Caco-2 (cell line): ENCODE data around the gene CAPN2. TPM values are rescaled to one million over a fixed set of nuclear protein-coding genes. Genes with fewer than 3 reads are reported as not detected.

Experiments used
- BruUV-seq: library from RNA; stranded (reverse); fragments of 400-500 nt; replicated peaks from 2 replicates; lab custom pipeline; 2021; lab: Mats Ljungman, UMichigan
- CTCF ChIA-PET: fragments of 300-600 bp; sonication (Branson Sonifier 250); formaldehyde crosslinking; loops from one replicate; lab custom pipeline; 2022; ENCODE audit warnings: antibody characterized with exemption; lab: Charles Lee
- POLR2A ChIA-PET: fragments of 300-600 bp; sonication (Branson Sonifier 250); formaldehyde crosslinking; loops from one replicate; lab custom pipeline; 2022; ENCODE audit warnings: antibody characterized with exemption; lab: Charles Lee
- DNase-seq, 2 experiments: peaks; one replicate each; pipeline versions ENCODE4 v3.0.0 to v3.0.0-alpha.2; 2020 to 2022
- H3K27me3 ChIP-seq: replicated peaks from 2 replicates; pipeline ENCODE4 v1.6.0; 2011; ENCODE audit warnings: low read length; ENCODE audit not compliant: control insufficient read depth, insufficient read depth
- H3K36me3 ChIP-seq: 2 replicates; pipeline ENCODE4 v1.5.1; 2011; ENCODE audit warnings: low read length; ENCODE audit not compliant: control insufficient read depth, insufficient read depth
- H3K4me1 ChIP-seq: fragments of 250-450 bp; sonication (Bioruptor Pico); 2 replicates; pipeline ENCODE4 v1.5.1; 2020; ENCODE audit warnings: mild to moderate bottlenecking
- H3K4me3 ChIP-seq: 2 replicates; pipeline ENCODE4 v1.5.1; 2011; ENCODE audit warnings: low read depth, mild to moderate bottlenecking, control low read depth, low read length
- H3K9me3 ChIP-seq: fragments of 250-450 bp; sonication (Bioruptor Pico); 2 replicates; pipeline ENCODE4 v1.5.1; 2020; ENCODE audit warnings: mild to moderate bottlenecking, moderate library complexity
- H3K27ac Mint-ChIP-seq: one replicate; pipeline ENCODE4 v1.8.0; 2022; ENCODE audit warnings: mixed read lengths; ENCODE audit not compliant: unreplicated experiment
- H3K27me3 Mint-ChIP-seq: one replicate; pipeline ENCODE4 v1.8.0; 2022; ENCODE audit warnings: mixed read lengths; ENCODE audit not compliant: insufficient read depth, unreplicated experiment
- H3K36me3 Mint-ChIP-seq: one replicate; pipeline ENCODE4 v1.8.0; 2022; ENCODE audit warnings: mild to moderate bottlenecking, mixed read lengths; ENCODE audit not compliant: insufficient read depth, unreplicated experiment
- H3K4me1 Mint-ChIP-seq: one replicate; pipeline ENCODE4 v1.8.0; 2022; ENCODE audit warnings: low read depth, mixed read lengths; ENCODE audit not compliant: unreplicated experiment
- H3K4me3 Mint-ChIP-seq: one replicate; pipeline ENCODE4 v1.8.0; 2022; ENCODE audit warnings: mild to moderate bottlenecking, moderate library complexity, mixed read lengths; ENCODE audit not compliant: unreplicated experiment
- H3K9me3 Mint-ChIP-seq: one replicate; pipeline ENCODE4 v1.8.0; 2022; ENCODE audit warnings: mixed read lengths; ENCODE audit not compliant: unreplicated experiment
- intact Hi-C: fragments of 100-400 bp; cut with micrococcal nuclease; formaldehyde crosslinking; loops from one replicate; pipeline ENCODE4 v1.10.0; 2022; ENCODE audit not compliant: unreplicated experiment
- total RNA-seq: library from RNA; stranded (reverse); gene quantifications from 2 replicates; pipeline ENCODE4 v1.2.3, GENCODE V29; 2022
- TF ChIP-seq, protein P1 (sequence below), 2 experiments: fragments of 200-600 bp in 1 of 2; IDR thresholded peaks; 1 replicate in 1 of 2; 2 replicates in 1 of 2; pipeline versions ENCODE4 v1.5.1 to v1.8.0; 2011 to 2022; ENCODE audit warnings: antibody characterized with exemption in 1 of 2, control low read depth in 1 of 2, inconsistent platforms in 1 of 2, low read depth in 1 of 2, low read length in 1 of 2, mild to moderate bottlenecking in 1 of 2, moderate library complexity in 1 of 2; ENCODE audit not compliant: insufficient read depth in 1 of 2, severe bottlenecking in 1 of 2, unreplicated experiment in 1 of 2

CAPN2 gene
- total RNA-seq, 1 experiment from 2014 or later, result 157 TPM

DNA sequence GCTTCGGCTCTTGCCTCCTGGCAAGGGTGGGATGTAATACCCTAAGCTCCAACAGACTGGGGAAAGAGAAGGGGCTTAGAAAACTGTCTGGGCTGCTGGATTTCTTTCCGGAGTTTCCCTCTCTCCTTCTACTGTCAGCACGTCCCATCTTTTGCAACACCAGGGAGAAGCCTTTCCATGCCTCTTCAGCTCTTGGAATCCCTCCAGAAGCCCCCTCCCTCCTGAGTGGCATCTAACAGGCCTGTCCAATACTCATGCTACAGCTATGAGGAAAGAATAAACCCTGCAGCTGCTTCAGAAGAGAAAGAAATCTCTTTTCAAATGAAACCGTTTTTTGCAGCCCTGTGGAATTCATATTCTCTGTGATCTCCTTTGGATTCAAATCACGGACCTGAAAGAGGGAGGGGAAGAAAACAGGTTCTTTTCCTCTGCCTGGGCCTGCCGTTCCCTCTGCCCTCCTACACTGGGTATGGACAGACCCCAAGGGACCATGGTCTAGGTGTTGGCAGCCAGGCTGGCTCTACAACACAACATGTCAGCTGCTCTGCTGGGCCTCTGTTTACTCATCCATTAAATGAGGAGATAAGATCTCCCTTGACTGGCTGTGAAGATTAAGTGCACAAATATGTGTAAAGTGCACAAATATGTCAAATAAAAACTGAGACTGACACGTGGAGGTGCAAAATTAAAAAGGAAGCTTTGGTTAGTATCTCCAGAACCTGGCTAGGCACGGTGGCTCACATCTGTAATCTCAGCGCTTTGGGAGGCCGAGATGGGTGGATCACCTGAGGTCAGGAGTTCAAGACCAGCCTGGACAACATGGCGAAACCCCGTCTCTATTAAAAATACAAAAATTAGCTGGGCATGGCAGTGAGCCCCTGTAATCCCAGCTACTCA, 6.0 kb upstream of the CAPN2 start:
- CTCF ChIA-PET, result no interaction called here
- peak overlapping the region; percentile 32 for H3K4me3 Mint-ChIP-seq
- peaks cover 60% of the 10 kb centered on the region for H3K4me1 Mint-ChIP-seq
- Histone ChIP-seq H3K27me3 (no peaks in the 10 kb centered on the region), H3K36me3 (no peaks in the 10 kb centered on the region), H3K4me1 (peaks cover 65% of the 10 kb centered on the region), H3K4me3 (no peak overlapping the region), H3K9me3 (no peaks in the 10 kb centered on the region)
- no peaks in the 10 kb centered on the region for H3K9me3 Mint-ChIP-seq
- no TSS peak for BruUV-seq
- TF ChIP-seq, protein P1, sequence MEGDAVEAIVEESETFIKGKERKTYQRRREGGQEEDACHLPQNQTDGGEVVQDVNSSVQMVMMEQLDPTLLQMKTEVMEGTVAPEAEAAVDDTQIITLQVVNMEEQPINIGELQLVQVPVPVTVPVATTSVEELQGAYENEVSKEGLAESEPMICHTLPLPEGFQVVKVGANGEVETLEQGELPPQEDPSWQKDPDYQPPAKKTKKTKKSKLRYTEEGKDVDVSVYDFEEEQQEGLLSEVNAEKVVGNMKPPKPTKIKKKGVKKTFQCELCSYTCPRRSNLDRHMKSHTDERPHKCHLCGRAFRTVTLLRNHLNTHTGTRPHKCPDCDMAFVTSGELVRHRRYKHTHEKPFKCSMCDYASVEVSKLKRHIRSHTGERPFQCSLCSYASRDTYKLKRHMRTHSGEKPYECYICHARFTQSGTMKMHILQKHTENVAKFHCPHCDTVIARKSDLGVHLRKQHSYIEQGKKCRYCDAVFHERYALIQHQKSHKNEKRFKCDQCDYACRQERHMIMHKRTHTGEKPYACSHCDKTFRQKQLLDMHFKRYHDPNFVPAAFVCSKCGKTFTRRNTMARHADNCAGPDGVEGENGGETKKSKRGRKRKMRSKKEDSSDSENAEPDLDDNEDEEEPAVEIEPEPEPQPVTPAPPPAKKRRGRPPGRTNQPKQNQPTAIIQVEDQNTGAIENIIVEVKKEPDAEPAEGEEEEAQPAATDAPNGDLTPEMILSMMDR (IDR thresholded peaks at IDR 0.05; ENCODE audit: insufficient read depth in 1 of 2, low read depth in 1 of 2, low read length in 1 of 2, severe bottlenecking in 1 of 2, unreplicated experiment in 1 of 2), result no peak
- POLR2A ChIA-PET, result interaction anchor here (1.6 kb wide), 1 partner anchor 12 kb away, joined by 4 read pairs; no protein-coding TSS in a partner anchor
- no peaks in the 10 kb centered on the region for H3K27me3 Mint-ChIP-seq
- H3K27ac Mint-ChIP-seq, result no peak overlapping the region
- no peak for DNase-seq
- H3K36me3 Mint-ChIP-seq, result peaks cover 6% of the 10 kb centered on the region
- intact Hi-C loops, result no loop called here

DNA sequence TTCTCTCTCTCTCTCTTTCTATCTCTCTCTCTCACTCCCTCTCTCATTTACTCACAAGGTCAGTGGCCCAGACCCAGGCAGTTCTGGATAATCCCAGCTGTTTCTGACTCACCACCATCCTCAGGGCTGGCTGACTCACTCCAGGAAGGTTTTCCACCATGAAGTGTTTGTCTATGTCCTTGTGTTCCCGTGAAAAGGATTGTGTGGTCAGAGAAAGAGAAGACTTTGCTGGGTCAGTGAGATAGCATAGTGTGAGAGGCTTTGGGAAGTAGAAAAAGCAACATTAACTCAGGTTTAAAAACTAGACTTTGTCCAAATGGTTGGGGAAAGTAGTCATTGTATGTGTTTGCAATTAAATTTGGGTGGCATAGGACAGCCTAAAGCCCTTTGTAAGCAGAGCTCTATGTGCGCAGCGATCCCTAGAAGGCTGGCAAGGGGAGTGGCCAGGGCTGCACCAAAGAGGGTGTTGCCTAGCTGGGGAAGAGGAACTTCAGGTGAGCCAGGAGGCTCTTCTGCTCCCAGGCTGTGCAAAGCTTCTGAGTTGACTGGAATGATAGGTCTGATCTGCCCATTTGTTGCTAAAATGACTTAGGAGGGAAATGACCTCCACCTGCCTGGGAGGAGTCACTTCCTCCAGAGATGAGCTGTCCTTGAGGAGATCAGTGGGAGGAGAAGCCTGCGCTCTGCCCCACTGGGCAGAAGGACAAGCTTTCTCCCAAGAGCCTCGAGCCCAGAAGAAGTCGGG, 4.9 kb upstream of the CAPN2 start:
- Mint-ChIP-seq H3K4me3 (peak overlapping the region; percentile 32), H3K27ac (peak overlapping the region; percentile 30), H3K9me3 (no peaks in the 10 kb centered on the region), H3K27me3 (no peaks in the 10 kb centered on the region), H3K4me1 (peaks cover 53% of the 10 kb centered on the region), H3K36me3 (peaks cover 6% of the 10 kb centered on the region)
- Histone ChIP-seq H3K27me3 (no peaks in the 10 kb centered on the region), H3K4me3 (no peak overlapping the region), H3K36me3 (no peaks in the 10 kb centered on the region; the same call in 1 of the 2 replicates), H3K4me1 (peaks cover 65% of the 10 kb centered on the region), H3K9me3 (no peaks in the 10 kb centered on the region)
- TF ChIP-seq, protein P1 (IDR thresholded peaks at IDR 0.05; ENCODE audit: insufficient read depth in 1 of 2, low read depth in 1 of 2, low read length in 1 of 2, severe bottlenecking in 1 of 2, unreplicated experiment in 1 of 2), result no peak
- peak; percentile 56 to 70 for DNase-seq
- ChIA-PET POLR2A (no interaction called here), CTCF (interaction anchor here (0.8 to 1.3 kb wide), 3 partner anchors 9 to 58 kb away, joined by 4 read pairs; no protein-coding TSS in a partner anchor)
- BruUV-seq, result no TSS peak
- intact Hi-C loops, result no loop called here

DNA sequence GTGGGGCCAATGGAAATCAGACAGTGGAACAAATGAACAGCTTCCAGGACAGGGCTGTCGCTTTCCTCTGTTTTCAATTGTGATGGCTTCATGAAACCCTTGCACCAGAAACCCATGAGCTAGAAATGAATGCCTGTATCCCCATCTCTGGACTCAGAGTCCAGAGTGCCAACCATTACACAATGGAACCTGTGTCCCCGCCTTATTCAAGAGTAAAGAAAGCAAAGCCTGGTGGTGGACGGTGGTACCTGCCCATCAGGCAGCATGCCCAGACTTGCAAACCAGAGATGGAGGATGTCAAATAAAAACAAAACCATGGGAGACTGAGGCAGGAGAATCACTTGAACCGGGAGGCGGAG, 4.4 kb upstream of the CAPN2 start:
- TF ChIP-seq, protein P1 (IDR thresholded peaks at IDR 0.05; ENCODE audit: insufficient read depth in 1 of 2, low read depth in 1 of 2, low read length in 1 of 2, severe bottlenecking in 1 of 2, unreplicated experiment in 1 of 2), result no peak
- H3K9me3 Mint-ChIP-seq, result no peaks in the 10 kb centered on the region
- Histone ChIP-seq H3K4me1 (peaks cover 60% of the 10 kb centered on the region), H3K4me3 (no peak overlapping the region), H3K27me3 (no peaks in the 10 kb centered on the region), H3K36me3 (no peaks in the 10 kb centered on the region; the same call in 1 of the 2 replicates), H3K9me3 (no peaks in the 10 kb centered on the region)
- H3K4me1 Mint-ChIP-seq, result peaks cover 47% of the 10 kb centered on the region
- peak in 1 of 2 experiments; percentile 61 for DNase-seq
- H3K36me3 Mint-ChIP-seq, result peaks cover 6% of the 10 kb centered on the region
- ChIA-PET CTCF (interaction anchor here (0.8 to 1.3 kb wide), 3 partner anchors 9 to 58 kb away, joined by 4 read pairs; no protein-coding TSS in a partner anchor), POLR2A (interaction anchor here (0.6 kb wide), 1 partner anchor 136 kb away, joined by 4 read pairs; no protein-coding TSS in a partner anchor)
- peak overlapping the region; percentile 30 for H3K27ac Mint-ChIP-seq
- no peaks in the 10 kb centered on the region for H3K27me3 Mint-ChIP-seq
- intact Hi-C loops, result no loop called here
- H3K4me3 Mint-ChIP-seq, result peak overlapping the region; percentile 32
- BruUV-seq, result no TSS peak
